Caki2 (cell line): Measurements from ENCODE around the gene SART1. TPM values are rescaled to one million over a fixed set of nuclear protein-coding genes. Genes with fewer than 3 reads are reported as not detected.
A peak's percentile ranks its signal among the peaks of the same experiment; 100 is the strongest.
"Not testable (repeated sequence)": the region's sequence is repeated elsewhere in the genome, so short reads cannot be mapped to it uniquely, and the experiment has no call there.

ENCODE experiments used
- DNase-seq: peaks from one replicate; pipeline ENCODE4 v3.0.0-alpha.2; 2015; ENCODE audit warnings: low read depth
- in situ Hi-C: cut with HindIII; loops from 2 replicates; pipeline ENCODE4 v1.10.0; 2016; ENCODE audit warnings: low sequenced_read_pairs, low pct_unique_long_range_greater_than_20kb, mixed read lengths
- total RNA-seq: library from RNA; depleted of rRNA; stranded (reverse); fragments of >200 nt; shearing (Covaris generic); gene quantifications from 2 replicates; pipeline ENCODE4 v1.2.3, GENCODE V29; 2014; ENCODE audit warnings: low replicate concordance

Gene SART1
- total RNA-seq, 1 experiment from 2014 or later: 68.3 TPM

DNA sequence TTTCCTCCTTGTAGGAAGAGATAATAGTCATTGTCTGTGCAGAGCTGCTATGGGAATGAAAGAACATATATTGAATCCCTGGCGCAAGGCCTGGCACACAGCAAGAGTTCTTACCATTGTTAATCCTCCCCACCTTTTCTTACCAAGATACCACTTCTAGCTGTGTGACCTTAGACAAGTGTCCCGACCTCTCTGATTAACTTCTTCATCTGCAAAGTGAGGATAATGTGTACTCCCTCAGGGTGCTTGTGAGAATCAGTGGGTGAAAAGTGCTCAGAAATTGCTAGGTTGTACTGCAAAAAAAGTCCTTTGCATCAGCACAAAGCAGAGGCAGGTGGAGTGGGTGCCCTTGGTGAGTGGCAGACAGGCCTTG is 46.5 kb downstream of the SART1 start:
- in situ Hi-C loops: no loop called here
- no peak for DNase-seq

DNA sequence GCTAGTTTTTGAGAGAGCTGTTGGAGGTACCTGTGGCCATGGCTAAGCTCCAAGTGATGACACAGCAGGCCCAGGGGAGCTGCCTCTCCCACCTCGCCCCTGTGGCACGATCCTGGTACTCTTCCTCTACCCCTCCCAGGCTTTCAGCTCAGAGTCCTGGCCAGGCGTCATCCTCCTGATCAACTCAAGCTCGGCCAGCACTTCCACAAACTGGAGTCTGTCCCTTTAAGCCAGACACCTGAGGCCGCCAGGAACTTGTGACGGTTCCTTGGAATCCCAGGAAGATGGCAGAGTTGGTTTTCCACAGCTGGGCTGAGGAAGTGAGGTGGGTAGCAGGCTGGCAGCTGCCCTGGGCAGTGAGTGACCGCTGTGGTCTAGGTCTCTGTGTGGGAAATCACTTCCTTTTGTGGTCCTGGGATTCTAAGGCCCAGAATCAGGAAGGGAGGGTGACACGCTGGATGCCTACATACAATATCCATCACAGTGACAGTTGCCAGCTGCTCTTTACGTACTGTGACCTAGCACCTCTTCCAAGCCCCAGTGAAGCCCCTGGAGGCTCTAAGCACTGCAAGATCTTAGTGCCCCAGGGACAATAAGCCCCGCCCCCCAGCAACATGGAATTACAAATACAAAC is 47.1 kb downstream of the SART1 start:
- in situ Hi-C loops: no loop called here
- DNase-seq: no peak

DNA sequence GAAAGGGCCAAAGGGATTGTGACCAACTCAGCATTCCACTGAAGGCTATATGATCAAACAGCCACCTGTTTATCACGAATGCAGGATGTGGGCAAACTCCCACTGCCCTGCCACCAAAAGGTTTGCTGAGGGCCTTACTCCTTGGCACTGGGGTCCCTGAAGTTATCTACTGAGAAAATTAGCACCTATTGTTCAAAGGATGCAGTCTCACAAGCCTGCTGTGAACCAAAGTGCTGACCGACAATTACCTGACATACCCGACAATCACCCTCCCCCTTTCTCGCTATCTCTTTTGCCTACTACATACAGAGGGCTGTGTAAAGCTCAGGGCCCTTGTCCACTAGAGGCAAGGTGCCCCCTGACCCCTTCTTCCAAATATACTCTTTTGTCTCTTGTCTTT is 48.5 kb downstream of the SART1 start:
- DNase-seq, in situ Hi-C loops: not testable (repeated sequence)

DNA sequence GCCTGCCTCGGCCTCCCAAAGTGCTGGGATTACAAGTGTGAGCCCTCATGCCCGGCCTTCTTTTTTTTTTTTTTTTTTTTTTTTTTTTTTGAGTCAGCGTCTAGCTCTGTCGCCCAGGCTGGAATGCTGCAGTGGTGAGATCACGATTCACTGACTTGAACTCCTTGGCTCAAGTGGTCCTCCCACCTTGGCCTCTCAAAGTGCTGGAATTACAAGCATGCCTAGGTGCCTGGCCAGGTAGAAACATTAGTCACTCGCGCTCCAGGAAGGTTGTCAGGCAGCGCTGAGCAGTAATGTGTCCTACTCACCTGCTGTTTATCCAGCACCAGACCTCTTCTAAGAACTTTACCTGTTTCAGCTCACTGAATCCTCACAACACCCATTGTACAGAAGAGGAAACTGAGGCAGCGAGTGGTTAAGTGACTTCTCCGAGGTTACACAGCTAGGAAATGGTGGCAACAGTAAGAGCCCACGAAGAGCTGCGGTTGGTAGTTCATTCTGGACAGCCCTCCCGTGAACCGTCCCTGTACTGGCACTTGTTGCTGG is 49.8 kb downstream of the SART1 start:
- peak; percentile 69 for DNase-seq
- in situ Hi-C loops: no loop called here

DNA sequence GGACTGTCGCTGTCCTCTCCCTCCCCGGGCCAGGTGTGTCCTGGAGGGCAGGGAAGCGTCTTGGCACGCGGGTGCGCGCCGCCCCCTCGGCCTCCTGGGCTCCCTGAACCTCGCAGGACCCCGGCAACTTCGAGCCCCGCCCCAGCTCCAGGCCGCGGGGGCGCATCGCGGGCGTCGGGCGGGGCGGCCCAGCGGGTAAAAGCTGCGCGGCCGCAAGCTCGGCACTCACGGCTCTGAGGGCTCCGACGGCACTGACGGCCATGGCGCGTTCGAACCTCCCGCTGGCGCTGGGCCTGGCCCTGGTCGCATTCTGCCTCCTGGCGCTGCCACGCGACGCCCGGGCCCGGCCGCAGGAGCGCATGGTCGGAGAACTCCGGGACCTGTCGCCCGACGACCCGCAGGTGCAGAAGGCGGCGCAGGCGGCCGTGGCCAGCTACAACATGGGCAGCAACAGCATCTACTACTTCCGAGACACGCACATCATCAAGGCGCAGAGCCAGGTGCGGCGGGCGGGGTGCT is 50.3 kb downstream of the SART1 start, which contains the start of gene CST6:
Gene CST6 (plus strand): TSS at position 224 of the 519 bp plus-strand sequence. CDS start 37 bp downstream, at position 261.
- DNase-seq: no peak
- in situ Hi-C loops: no loop called here

DNA sequence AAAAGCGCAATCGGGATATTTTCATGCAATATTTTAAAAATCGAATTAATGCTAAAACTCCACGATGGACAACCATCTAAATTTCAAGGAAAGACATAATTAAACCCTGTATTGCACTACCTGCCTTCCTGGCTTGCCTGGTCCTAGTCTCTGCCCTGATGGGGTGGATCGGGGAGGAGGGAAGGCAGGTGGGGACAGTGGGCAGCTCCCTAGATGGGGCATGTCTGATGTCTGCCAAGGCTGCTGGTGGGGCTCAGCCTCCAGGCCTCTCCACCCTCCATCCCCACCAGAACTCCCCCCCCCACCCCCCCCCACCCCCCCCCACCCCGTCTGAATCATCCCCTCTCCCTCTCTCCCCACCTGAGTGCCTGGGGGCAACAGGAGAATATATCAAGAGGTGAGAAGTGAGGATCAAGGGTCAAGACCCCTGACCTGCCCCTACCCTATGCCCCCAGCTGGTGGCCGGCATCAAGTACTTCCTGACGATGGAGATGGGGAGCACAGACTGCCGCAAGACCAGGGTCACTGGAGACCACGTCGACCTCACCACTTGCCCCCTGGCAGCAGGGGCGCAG is 50.9 kb downstream of the SART1 start:
- DNase-seq: no peak
- in situ Hi-C loops: no loop called here

DNA sequence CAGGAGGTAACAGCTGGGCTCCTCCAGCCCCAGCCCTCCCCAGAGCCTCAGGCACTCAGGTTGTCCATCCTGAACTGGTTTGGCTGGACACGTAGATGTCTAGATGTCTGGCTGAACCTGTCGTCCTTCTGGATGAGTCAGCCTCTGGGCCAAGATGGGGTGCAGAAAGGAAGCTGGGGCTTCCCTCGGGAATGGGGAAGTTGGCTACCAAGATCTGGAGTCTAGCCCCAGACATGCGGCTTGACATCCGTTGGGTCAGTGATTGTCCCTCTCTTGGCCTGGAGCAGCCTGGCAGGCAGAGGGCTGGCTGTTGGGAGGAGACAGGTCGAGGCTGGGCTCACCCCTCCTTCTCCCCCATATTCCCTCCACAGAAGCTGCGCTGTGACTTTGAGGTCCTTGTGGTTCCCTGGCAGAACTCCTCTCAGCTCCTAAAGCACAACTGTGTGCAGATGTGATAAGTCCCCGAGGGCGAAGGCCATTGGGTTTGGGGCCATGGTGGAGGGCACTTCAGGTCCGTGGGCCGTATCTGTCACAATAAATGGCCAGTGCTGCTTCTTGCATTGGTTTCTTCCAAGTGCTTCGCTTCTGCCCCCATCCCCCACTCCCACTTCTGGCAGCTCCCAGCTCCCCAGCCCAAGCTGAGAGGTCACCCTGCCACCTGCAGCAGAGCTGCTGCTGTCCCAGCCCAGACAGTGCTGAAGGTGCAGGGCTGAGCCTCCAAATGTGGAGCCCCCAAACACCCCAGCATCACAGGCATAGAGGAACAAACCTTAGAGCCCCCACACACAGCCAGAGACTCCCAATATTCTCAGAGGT is 51.6 kb downstream of the SART1 start:
- in situ Hi-C loops: no loop called here
- no peak for DNase-seq

DNA sequence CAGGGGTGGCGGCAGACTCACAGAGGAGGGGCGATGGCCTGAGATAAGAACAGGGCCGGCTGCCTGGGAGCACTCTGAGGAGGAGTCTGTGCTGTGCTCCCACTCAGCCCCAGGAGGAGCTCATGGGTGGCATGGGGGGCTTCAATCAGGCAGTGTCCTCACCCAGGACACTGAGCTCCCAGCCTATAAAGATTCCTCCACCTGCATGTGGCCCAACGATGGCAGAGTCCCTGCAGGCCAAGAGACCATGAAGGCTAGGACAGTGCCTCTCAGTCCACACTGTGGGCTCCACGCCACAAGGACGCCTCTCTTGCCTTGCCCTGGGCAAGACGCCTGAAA is 52.2 kb downstream of the SART1 start:
- DNase-seq: no peak
- in situ Hi-C loops: no loop called here

DNA sequence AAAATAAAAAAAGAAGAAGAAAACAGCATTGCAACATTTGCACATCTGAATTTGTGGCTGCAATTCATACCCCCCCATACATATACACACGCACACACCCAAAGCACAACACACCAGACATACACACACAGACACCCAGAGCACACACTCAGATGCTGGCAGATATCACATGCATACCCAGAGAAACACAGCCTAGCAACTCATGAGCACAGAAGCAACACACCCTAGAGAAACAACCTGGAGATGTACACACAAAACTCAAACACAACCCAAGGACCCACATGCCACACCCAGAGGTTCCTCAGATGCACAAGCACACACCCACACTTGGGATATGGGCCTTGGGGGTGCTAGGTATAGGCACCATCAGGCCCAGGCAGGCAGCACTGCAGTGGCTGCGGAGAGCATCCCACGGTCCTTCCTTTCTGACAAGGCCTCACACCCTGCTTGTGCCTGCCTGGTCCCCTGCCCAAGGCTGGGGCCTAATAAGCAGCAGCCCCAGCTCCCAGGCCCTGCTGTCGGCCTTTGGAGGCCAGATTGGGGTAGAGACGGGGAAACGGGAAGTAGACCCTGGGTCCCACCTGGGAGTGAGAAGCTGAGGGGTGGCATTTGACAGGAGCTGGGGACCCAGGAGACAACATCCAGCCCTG is 53.4 kb downstream of the SART1 start:
- in situ Hi-C loops: no loop called here
- no peak for DNase-seq

DNA sequence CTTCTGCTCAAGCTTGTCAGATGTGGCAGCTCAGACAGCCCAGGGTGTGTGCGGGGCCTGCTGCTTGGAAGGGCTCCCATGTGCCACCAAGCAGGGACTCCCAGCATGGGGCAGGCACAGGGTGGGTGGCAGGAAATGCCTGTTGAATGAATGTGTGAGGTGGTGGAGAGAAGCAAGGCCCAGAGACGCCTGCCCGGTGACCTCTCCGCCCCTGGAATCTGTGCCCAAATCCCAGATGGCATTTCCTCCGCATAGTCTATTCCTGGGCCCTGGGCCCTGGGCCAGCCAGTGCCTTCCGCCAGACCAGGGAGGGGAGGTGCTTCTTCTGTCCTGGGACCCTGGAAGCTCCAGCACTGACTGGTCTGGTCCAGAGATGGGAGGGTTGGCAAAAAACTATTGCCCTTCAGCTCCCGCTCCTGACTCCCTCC is 53.9 kb downstream of the SART1 start:
- DNase-seq: peak; percentile 33

DNA sequence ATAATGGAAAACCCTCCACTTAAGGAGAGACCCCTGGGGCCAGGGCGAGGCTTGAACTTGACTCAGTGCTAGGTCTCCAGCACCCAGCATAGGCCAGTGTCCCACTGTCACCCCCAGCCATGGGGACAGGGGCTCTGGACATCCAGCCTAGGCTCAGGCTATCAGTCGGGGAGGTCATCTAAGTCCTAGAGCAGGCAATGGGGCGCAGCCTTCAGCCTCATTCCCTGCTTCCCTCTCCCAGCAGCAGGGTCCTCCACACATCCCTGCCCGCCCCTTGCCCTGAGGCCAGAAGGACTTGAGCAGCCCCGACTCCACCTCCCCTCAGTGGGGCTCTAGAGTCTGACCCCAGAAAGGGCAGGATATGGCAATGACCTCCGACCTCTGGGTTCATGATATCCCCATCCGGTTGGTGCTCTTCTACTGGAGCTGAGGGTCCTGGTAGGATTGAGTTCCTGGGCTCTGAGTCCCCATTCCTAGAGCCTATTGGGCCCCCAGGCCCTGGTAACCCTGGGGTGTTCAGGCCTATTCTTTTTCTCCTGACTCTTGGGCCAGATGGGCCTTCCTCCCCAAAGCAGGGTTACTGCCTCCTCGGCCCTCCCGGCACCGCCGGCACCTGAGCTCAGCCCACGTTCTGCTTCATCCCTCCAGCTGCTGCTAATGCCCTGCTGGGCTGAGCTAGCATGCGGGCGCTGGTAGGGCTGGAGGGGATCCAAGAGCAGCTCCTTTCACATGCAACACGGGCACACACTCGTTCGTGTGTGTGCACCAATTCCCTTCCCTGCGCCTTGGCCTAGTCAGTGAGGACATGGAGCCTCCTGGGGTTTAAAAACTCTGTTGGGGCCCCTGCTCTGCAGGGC is 54.6 kb downstream of the SART1 start:
- in situ Hi-C loops: no loop called here
- no peak for DNase-seq

More for the DNA sequence above, 53.9 kb downstream of the SART1 start:
- in situ Hi-C loops: no loop called here

DNA sequence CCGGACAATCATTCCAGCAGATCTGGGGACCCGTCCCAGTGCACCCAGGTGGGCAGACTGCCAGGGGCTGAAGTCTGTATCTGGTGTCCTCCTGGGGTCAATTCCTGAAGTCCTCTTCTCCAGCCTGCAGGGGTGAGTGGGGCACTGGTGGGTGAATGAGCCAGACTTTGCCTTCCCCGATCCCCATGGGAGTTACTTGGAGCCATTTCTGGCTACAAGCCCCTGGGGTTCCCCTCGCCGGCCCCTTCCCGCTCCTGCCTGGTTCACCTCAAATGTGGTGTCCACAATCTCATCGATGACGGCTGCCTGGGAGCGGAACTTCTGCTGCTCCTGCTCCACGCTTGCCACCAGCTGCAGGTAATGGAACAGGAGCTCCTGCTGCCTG is 55.3 kb downstream of the SART1 start:
- in situ Hi-C loops: no loop called here
- DNase-seq: no peak

DNA sequence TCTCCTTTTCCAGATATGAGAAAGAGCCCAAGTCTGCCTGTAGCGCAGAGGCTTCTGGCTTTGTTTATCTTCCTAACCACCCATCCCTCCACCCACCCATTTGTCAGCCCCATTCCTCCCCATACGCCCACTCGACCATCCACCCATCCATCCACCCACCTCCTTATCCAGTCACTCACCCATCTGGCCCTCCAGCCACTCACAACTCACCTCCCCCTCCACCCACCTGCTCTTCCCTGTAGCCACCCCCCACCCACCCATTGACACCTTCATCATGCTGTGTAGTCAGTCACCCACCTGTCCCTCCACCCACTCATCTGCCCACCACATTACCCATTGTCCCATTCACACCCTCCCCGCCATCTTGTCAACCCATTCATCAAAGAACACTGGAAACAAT is 55.8 kb downstream of the SART1 start:
- in situ Hi-C loops: no loop called here
- no peak for DNase-seq

DNA sequence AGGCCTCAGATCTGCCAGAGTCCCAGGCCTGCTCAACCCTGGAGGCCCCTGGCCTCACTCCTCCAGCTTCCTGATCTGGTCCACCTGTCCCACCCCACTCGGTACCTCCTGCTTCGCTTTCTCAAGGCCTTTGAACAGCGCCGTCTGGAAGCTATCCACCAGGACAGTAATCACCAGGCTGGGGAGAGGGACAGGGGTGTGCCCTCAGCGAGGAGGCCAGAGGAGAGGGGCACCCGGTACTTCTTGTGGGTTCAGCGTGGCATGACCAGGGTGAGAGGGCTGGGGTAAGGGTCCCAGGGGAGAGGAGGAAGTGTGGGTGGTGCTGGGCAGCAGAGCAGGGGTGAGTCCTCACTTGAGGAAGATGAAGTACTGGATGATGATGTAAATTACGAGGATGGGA is 58.7 kb downstream of the SART1 start:
- in situ Hi-C loops: no loop called here
- DNase-seq: no peak

DNA sequence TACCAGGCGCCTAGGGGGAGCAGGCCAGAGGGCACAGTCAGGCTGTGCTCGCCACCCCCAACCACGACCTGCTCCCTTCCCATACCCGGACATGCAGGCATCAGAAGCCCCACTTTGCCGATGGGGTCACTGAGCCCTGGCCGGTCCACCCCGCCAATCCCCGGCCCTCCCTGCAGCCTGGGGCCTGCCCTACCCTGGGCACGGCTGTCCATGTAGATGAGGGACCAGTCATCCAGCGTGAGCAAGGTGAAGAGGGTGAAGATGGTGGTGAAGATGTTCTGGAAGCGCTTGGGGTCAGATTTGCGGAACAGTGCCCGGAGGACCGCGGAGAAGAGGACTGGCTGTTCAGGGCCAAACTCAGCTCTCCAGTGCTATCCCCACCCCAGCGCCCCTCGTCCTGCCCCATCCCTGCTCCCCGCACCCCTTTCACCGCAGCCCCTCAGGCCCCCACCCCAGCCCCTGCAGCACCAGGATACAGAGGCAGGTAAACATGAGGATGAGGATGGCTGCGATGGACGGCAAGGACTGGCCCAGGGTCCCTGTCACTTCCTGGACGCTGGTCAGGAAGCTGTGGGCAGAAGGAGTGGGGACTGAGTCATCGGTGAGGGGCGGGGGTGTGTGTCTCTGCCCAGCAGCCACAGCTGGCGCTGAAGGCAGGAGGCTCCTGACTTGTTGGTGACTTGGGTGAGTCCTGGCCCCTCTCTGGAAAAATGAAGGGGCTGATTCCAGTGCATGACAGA is 59.3 kb downstream of the SART1 start:
- in situ Hi-C loops: no loop called here
- peak; percentile 61 for DNase-seq

DNA sequence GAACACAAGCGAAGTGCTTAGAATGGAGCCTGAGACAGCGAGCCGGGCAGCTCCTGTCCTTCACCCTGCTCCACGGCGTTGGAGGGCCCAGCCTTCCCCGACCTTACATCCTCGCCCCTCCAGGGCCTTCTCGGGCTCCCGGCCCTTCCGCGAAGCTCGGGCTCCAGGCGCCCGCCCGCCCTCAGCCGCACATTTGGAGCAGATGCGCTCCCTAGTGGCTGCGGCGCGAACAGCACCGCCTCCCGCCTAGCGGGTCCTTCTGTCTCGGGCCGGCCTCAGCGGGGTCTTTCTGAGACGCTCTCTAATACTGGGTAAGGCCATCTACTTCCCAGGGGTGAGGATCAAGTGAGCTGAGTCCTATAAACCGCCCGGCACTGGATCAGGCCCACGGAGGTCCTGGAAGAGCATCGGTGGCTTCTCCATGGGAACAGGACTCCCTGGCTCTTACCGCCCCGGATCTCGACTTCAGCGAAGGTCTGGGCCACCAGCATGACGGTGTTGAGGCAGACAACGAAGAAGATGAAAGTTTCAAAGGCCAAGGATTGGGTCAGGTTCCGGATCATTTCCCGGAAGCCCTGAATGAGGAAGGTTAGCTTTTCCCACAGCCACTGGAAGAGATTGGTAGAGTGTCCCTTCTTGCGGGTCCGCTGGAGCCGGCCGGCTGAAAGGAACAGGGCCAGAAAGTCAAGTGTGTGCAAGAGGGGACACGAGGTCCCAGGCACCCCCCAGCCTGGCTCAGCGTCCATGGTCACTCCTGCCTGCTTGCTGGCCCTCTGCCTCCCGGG is 61.1 kb downstream of the SART1 start:
- peak; percentile 42 for DNase-seq

DNA sequence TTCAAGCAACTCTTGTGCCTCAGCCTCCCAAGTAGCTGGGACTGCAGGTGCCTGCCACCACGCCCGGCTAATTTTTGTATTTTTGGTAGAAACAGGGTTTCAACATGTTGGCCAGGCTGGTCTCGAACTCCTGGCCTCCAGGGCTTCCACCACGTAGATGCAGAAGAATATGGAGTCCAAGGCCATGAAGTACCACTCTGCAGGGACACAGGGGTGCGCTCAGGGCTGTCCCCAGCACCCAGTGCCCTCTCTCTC is 61.6 kb downstream of the SART1 start:
- DNase-seq, in situ Hi-C loops: not testable (repeated sequence)

More for the DNA sequence above, 61.1 kb downstream of the SART1 start:
- in situ Hi-C loops: no loop called here
